ENCODE measurements around the gene TRABD2B. TPM values are rescaled to one million over a fixed set of nuclear protein-coding genes. Genes with fewer than 3 reads are reported as not detected.

Gene TRABD2B
- total RNA-seq, 4 donors from 2014 or later, result 0.05 to 0.15 (median 0.12) TPM

- no peak for DNase-seq
- ATAC-seq, result no peak
- Histone ChIP-seq H3K36me3 (no peaks in the 10 kb centered on the region), H3K4me3 (no peak overlapping the region), H3K9me3 (no peaks in the 10 kb centered on the region), H3K4me1 (no peaks in the 10 kb centered on the region), H3K27ac (no peak overlapping the region), H3K27me3 (no peaks in the 10 kb centered on the region)
- intact Hi-C loops (cut with DNase I; ENCODE audit: low total_unique reads), result no loop called here
- in situ Hi-C loops (cut with MboI; ENCODE audit: low sequenced_read_pairs in 4 of 4), result loop anchor here in 1 of 4 donors (25.0 kb wide), 1 partner anchor 192 kb away; no protein-coding TSS in a partner anchor
- TF ChIP-seq, protein P1, sequence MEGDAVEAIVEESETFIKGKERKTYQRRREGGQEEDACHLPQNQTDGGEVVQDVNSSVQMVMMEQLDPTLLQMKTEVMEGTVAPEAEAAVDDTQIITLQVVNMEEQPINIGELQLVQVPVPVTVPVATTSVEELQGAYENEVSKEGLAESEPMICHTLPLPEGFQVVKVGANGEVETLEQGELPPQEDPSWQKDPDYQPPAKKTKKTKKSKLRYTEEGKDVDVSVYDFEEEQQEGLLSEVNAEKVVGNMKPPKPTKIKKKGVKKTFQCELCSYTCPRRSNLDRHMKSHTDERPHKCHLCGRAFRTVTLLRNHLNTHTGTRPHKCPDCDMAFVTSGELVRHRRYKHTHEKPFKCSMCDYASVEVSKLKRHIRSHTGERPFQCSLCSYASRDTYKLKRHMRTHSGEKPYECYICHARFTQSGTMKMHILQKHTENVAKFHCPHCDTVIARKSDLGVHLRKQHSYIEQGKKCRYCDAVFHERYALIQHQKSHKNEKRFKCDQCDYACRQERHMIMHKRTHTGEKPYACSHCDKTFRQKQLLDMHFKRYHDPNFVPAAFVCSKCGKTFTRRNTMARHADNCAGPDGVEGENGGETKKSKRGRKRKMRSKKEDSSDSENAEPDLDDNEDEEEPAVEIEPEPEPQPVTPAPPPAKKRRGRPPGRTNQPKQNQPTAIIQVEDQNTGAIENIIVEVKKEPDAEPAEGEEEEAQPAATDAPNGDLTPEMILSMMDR (IDR thresholded peaks at IDR 0.05 in 4 of 5, conservative IDR thresholded peaks at IDR 0.05 in 1 of 5), result no peak
- TF ChIP-seq POLR2A (IDR thresholded peaks at IDR 0.05), result no peak
Observed at GRCh38 chr1:47979724-47980123, 17.5 kb downstream of the TRABD2B start.

GRCh38 chr1:47978486-47978885 is 18.7 kb downstream of the TRABD2B start:
- no peaks in the 10 kb centered on the region for H3K9me3 ChIP-seq
- intact Hi-C loops (cut with DNase I; ENCODE audit: low total_unique reads) (no loop called here), in situ Hi-C loops (cut with MboI; ENCODE audit: low sequenced_read_pairs in 4 of 4) (loop anchor here in 1 of 4 donors (25.0 kb wide), 1 partner anchor 191 kb away; no protein-coding TSS in a partner anchor)
- no peaks in the 10 kb centered on the region for H3K4me1 ChIP-seq
- H3K27me3 ChIP-seq, result no peaks in the 10 kb centered on the region
- no peak overlapping the region for H3K4me3 ChIP-seq
- no peak overlapping the region for H3K27ac ChIP-seq
- ATAC-seq (no peak), DNase-seq (no peak)
- no peak for TF ChIP-seq POLR2A (IDR thresholded peaks at IDR 0.05)
- TF ChIP-seq, protein P1 (IDR thresholded peaks at IDR 0.05 in 4 of 5, conservative IDR thresholded peaks at IDR 0.05 in 1 of 5), result no peak
- H3K36me3 ChIP-seq, result no peaks in the 10 kb centered on the region

DNA sequence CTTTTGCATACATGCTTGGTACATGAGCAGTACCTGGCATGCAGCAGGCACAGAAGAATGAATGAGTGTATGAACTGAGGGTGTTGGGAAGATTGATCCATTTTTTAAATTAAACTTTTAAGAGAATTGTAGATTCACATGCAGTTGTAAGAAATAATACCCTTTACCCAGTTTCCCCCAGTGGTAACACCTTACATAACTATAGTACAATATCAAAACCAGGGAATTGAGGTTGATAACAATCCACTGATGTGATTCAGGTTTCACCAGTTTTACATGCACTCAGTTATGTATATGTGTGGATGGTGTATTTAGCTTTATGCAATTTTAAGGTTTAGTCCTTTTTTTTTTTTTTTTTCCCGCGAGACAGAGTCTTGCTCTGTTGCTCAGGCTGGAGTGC is 20.5 kb downstream of the TRABD2B start:
- no peaks in the 10 kb centered on the region for H3K9me3 ChIP-seq
- in situ Hi-C loops (cut with MboI; ENCODE audit: low sequenced_read_pairs in 4 of 4), result loop anchor here in 1 of 4 donors (25.0 kb wide), 1 partner anchor 189 kb away; no protein-coding TSS in a partner anchor
- H3K27me3 ChIP-seq, result no peaks in the 10 kb centered on the region
- intact Hi-C loops (cut with DNase I; ENCODE audit: low total_unique reads), result no loop called here
- H3K4me3 ChIP-seq, result no peak overlapping the region
- no peak for DNase-seq
- no peaks in the 10 kb centered on the region for H3K4me1 ChIP-seq
- no peak for ATAC-seq
- TF ChIP-seq, protein P1 (IDR thresholded peaks at IDR 0.05 in 4 of 5, conservative IDR thresholded peaks at IDR 0.05 in 1 of 5), result no peak
- TF ChIP-seq POLR2A (IDR thresholded peaks at IDR 0.05), result no peak
- H3K36me3 ChIP-seq, result no peaks in the 10 kb centered on the region
- no peak overlapping the region for H3K27ac ChIP-seq

DNA sequence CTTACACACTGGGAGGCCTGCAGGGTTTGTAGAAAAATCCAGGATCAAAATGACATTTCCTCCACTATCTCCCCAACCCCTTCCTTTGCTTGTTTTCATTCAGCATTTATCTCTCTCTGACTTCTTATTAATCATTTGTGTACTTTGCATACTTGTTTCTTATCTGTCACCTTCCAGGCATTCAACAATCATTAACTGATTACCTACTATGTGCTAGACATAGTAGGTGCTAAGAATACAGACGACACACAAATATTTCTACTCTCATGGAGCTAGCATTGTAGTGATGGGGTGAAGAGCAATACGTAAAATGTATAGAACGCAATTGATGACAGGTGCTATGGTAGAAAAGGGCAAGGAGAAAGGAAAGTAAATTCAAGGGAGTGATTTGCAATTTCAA is 20.9 kb downstream of the TRABD2B start:
- no peaks in the 10 kb centered on the region for H3K4me1 ChIP-seq
- TF ChIP-seq, protein P1 (IDR thresholded peaks at IDR 0.05 in 4 of 5, conservative IDR thresholded peaks at IDR 0.05 in 1 of 5), result no peak
- no peak for TF ChIP-seq POLR2A (IDR thresholded peaks at IDR 0.05)
- H3K27me3 ChIP-seq, result no peaks in the 10 kb centered on the region
- in situ Hi-C loops (cut with MboI; ENCODE audit: low sequenced_read_pairs in 4 of 4) (loop anchor here in 1 of 4 donors (25.0 kb wide), 1 partner anchor 189 kb away; no protein-coding TSS in a partner anchor), intact Hi-C loops (cut with DNase I; ENCODE audit: low total_unique reads) (no loop called here)
- no peak for DNase-seq
- H3K27ac ChIP-seq, result no peak overlapping the region
- no peaks in the 10 kb centered on the region for H3K9me3 ChIP-seq
- no peaks in the 10 kb centered on the region for H3K36me3 ChIP-seq
- no peak overlapping the region for H3K4me3 ChIP-seq
- ATAC-seq, result no peak
